HG02981 (cell line): ENCODE results near the gene F7.

Source experiments
- ATAC-seq: cut with Tn5 transposase; IDR thresholded peaks from one replicate; pipeline ENCODE4 v1.9.1; 2021; ENCODE audit warnings: mild to moderate bottlenecking, moderate library complexity; ENCODE audit not compliant: unreplicated experiment

Gene F7

GRCh38 chr13:113116871-113117271 is 11.3 kb downstream of the F7 start:
- no peak for ATAC-seq

DNA sequence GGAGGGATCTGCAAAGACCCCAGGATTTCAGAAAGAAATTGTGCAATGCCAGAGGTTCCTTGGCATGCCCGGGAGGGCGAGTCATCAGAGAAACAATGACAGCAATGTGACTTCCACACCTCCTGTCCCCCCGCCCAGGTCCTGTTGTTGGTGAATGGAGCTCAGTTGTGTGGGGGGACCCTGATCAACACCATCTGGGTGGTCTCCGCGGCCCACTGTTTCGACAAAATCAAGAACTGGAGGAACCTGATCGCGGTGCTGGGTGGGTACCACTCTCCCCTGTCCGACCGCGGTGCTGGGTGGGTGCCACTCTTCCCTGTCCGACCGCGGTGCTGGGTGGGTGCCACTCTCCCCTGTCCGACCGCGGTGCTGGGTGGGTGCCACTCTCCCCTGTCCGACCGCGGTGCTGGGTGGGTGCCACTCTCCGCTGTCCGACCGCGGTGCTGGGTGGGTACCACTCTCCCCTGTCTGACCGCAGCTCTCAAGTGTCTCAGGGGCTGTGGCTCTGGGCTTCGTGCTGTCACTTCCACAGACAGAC is 11.8 kb downstream of the F7 start:
- no peak for ATAC-seq

DNA sequence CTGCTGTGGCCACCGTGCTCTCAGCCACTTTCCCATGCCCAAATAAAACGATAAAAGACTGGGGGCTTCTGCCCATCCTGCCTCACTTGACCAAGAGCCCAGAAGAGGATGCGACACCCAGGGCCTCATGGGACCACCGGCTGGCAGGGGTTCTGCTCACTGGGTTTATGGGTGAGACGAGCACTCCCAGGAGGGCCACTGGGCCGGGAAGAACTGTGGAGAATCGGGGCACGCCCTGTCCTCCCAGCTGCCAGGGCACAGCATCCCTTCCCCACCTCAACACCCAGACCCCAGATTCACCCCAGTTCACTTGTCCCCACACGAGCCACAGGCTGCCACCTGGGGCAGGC is 12.3 kb downstream of the F7 start:
- ATAC-seq = no peak

- no peak for ATAC-seq
These were observed 12.8 kb downstream of the F7 start for GRCh38 chr13:113118261-113119021.

GRCh38 chr13:113119166-113119821 is 13.7 kb downstream of the F7 start:
- ATAC-seq = no peak

GRCh38 chr13:113119822-113120189 is 14.2 kb downstream of the F7 start:
- no peak for ATAC-seq

GRCh38 chr13:113120300-113121182 is 14.9 kb downstream of the F7 start:
- ATAC-seq = no peak

- ATAC-seq = no peak
These were observed 15.8 kb downstream of the F7 start for GRCh38 chr13:113121183-113121927.

GRCh38 chr13:113121928-113122471 is 16.4 kb downstream of the F7 start:
- ATAC-seq = no peak

DNA sequence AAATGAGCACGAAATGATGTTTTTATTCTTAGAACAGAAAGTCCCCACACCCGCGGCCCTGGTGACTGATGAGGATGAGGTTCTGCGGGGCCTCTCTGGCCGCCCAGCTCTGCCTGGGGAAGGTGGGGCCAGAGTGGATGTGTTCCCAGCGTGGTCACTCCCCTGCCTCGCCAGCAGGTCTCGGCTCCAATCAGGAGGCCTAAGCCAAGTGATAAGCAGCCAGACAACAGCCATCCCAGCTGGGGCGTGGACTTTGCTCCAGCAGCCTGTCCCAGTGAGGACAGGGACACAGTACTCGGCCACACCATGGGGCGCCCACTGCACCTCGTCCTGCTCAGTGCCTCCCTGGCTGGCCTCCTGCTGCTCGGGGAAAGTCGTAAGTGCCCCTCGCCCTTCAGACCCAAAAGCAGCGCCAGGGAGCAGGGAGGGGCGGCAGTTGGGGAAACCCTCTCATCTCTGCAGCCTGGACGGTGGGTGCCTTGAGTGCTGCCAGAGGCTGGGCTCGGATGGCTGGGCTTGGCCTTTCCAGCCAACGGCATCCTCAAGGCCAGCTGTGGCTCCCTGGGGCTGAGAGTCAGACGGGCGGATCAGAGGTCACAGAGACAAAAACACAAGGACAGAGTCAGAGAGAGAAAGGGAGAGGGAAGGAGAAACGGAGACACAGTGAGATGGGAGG is 17.1 kb downstream of the F7 start, which contains the start of gene F10:
Gene F10, plus strand, starts transcription at position 250 of the 676 bp plus-strand sequence. Its CDS starts 57 bp downstream, at position 307.
- no peak for ATAC-seq

DNA sequence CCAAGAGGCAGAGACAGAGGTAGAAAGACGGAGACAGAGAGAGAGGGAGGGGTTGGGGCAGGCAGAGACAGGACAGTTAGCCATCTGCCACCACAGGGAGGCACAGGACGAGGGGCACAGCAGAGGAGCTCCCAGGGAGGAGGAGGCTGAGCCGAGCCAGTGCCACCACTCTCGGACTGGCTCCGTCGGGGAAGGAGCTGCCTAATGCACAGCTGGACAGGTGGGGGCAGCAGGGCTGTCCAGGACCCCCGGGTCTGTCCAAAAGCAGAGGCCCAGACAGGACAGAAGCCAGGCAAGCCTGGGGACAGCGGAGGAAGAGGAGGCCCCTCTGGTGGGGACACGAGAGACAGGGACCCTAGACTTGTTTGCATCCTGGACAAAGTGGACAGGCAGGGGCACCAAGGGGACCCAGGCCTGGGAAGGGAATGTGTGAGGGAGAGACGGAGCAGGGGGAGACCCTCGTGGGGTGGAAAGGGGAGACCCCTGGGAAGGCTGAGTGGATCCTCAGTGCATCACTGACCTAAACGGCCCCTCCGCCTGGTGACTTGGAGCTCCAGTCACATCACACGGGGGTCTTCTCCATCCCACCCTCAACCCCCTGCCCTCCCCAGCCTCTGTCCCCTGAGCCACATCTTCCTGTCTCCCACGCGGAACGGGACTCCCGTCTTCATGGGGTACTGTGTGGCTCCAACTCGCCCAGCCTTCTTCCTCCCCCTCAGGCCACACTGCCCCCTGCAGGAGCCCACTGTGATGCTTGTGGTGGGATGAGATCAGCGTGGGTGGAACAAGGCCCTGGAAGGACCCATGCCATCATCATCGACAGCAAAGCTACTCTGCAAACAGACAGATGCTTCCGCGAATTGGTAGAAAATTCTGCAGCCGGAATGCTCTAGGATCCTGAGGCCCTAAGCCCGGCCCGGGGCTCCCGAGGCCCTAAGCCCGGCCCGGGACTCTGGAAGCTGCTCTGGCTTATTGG is 17.9 kb downstream of the F7 start:
- ATAC-seq = no peak

GRCh38 chr13:113124211-113124970 is 18.8 kb downstream of the F7 start:
- ATAC-seq = no peak

DNA sequence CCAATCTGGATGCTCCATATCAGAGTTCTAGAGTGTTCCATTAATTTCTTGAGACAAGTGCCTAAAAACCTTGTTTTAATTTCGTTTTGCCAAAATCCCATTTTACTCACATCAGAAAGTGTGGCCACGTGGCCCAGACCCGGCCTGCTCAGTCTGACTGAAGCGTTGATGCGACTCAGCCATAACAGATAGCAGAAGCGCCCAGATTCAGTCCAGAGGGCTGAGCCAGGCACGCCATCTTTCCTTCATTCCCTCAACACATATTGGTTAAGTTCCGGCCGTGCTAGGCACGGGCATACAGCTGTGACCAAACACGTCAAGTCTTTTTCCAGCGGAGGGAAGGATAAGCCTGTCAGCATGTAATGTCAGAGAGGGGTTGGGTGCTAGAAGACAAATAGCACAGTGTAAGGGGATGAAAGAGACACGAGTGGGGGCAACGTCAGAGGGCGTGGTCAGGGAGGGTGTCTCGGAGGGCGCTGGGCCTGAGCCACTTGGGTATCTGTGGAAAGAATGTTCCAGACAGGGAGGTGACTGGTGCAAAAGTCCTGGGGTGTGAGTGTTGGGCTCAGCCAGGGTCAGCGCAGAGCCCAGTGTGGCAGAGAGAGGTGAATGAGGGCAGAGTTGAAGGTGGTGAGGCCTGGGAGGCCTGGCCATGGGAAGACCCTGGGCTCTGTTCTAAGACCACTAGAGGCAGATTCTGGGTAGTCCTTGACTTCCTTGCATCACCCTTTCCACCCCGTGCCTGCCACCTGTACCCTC is 20.1 kb downstream of the F7 start:
- ATAC-seq = no peak

DNA sequence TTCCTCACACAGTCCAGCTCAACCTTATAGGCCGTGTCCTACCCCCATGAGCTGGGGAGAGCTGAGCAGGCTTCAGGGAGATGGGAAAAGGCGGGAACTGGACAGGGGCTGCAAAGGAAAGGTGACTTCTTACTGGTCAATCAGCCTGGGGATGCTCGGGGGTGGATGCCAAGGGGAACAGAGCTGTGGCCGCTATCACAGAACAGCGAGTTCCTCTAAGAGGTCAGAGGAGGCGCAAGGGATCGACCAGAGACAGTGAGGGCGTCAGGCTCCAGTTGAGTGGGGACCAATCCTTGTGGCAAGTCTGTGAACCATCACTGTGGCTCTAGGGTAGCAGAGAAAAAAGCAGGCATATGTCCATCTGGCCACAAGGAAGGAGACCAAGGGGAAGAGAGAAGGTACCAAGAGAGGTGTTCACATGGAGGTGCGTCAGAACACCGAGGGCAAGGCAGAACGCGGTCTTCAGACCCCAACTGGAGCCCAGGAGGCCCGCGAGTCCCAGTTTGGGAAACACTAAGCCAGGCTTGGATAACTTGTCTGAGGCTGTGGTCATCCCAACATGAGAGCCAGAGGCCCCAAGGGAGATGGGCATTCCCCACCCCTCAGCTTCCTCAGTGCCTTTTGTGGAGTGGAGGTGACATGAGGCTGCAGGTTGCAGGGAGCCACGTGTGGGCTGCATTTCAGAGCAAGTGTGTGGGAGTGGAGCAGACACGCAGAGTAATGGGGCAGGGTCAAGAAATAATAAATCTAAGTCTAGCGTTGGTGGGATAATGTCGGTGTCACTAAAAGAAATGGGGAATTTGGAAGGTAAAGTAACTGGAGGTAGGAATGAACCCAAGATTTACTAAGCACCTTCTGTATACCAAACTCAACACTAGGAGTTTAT is 20.9 kb downstream of the F7 start:
- ATAC-seq = no peak

DNA sequence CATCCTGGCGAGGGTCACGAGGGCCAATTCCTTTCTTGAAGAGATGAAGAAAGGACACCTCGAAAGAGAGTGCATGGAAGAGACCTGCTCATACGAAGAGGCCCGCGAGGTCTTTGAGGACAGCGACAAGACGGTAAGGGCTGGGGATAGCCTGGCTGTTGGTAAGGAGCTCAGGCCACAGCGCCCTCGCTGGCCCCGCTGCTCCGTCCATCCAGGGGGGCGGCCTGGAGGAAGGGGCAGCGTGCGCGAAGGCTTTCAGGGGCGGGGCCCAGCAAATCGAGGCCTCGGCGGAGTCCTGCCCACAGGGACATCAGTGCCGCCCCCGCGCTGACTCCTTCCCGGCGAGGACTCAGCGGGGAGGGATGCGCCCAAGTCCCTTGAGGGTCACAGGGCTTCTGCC is 23.9 kb downstream of the F7 start:
- no peak for ATAC-seq
